MCF 10A (cell line): ENCODE results near the gene ZBTB32. TPM values are rescaled to one million over a fixed set of nuclear protein-coding genes. Genes with fewer than 3 reads are reported as not detected.

ENCODE experiments used
- BruUV-seq: library from RNA; stranded (reverse); fragments of 400-500 nt; replicated peaks from 2 replicates; lab custom pipeline; 2021; lab: Mats Ljungman, UMichigan
- CTCF ChIA-PET: fragments of 300-600 bp; sonication (Branson Sonifier 250); formaldehyde crosslinking; extraction: SDS; loops from one replicate; lab custom pipeline; 2021; ENCODE audit warnings: antibody characterized with exemption, inconsistent platforms; lab: Yijun Ruan, JAX
- POLR2A ChIA-PET: fragments of 300-600, 350-650 bp; sonication (Branson Sonifier 250); formaldehyde crosslinking; extraction: SDS; loops from one replicate; lab custom pipeline; 2020; ENCODE audit warnings: antibody characterized with exemption, inconsistent platforms; lab: Yijun Ruan, JAX
- DNase-seq: peaks from one replicate; pipeline ENCODE4 v3.0.0-alpha.2; 2018; ENCODE audit not compliant: unreplicated experiment
- H3K27ac Mint-ChIP-seq: one replicate; pipeline ENCODE4 v1.8.0; 2022; ENCODE audit warnings: mild to moderate bottlenecking, low read depth, mixed read lengths; ENCODE audit not compliant: unreplicated experiment
- H3K27me3 Mint-ChIP-seq: one replicate; pipeline ENCODE4 v1.8.0; 2022; ENCODE audit warnings: mixed read lengths; ENCODE audit not compliant: insufficient read depth, unreplicated experiment
- H3K36me3 Mint-ChIP-seq: one replicate; pipeline ENCODE4 v1.8.0; 2022; ENCODE audit warnings: mild to moderate bottlenecking, moderate library complexity, mixed read lengths; ENCODE audit not compliant: insufficient read depth, unreplicated experiment
- H3K4me1 Mint-ChIP-seq: one replicate; pipeline ENCODE4 v1.8.0; 2022; ENCODE audit warnings: mixed read lengths; ENCODE audit not compliant: insufficient read depth, unreplicated experiment
- H3K4me3 Mint-ChIP-seq: one replicate; pipeline ENCODE4 v1.8.0; 2022; ENCODE audit warnings: mild to moderate bottlenecking, moderate library complexity, mixed read lengths; ENCODE audit not compliant: unreplicated experiment
- H3K9me3 Mint-ChIP-seq: one replicate; pipeline ENCODE4 v1.8.0; 2022; ENCODE audit warnings: mixed read lengths; ENCODE audit not compliant: unreplicated experiment
- intact Hi-C: fragments of 100-400 bp; cut with micrococcal nuclease; formaldehyde crosslinking; loops from 2 replicates; pipeline ENCODE4 v1.14.1; 2022
- total RNA-seq: library from RNA; stranded (reverse); gene quantifications from 2 replicates; pipeline ENCODE4 v1.2.3, GENCODE V29; 2022
- TF ChIP-seq, protein P1 (sequence below): fragments of 200-600 bp; IDR thresholded peaks from one replicate; pipeline ENCODE4 v1.8.0; 2022; ENCODE audit warnings: antibody characterized with exemption, mild to moderate bottlenecking; ENCODE audit not compliant: unreplicated experiment

The ZBTB32 gene
- total RNA-seq, 1 experiment from 2014 or later: not detected

DNA sequence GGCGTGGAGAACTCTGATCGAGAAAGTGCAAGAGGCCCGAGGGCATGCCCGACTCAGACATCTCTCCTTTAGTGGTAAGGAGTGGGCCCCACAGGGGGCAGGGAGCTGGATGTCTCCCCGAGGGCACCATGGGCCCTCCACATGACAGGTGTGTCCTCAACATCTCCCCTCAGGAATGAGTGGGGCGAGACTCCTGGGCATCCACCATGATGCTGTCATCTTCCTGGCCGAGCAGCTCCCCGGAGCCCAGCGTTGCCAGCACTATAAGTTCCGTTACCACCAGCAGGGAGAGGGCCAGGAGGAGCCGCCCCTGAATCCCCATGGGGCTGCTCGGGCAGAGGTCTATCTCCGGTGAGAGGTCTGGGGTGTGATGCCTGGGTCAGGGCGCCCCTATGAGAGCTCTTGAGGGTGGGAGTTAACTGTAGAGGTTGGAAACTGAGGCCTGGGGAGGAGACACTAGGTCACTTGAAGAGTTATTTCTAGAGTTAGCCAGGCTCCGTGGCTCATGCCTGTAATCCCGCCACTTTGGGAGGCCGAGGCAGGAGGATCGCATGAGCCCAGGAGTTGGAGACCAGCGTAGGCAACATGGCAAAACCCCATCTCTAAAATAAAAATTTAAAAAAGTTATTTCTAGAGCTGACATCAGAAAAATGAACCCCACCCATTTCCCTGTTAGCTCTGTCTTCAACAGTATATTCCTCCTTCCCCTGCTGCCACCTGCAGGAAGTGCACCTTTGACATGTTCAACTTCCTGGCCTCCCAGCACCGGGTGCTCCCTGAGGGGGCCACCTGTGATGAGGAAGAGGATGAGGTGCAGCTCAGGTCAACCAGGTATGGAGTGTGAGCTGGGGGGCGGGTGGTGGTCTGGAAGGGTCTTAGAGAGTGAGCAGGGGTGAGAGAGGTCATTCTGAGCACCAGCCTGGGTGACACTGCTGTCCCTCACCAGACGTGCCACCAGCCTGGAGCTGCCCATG lies 32.8 kb downstream of the ZBTB32 start:
- Mint-ChIP-seq H3K36me3 (peaks cover 31% of the 10 kb centered on the region), H3K9me3 (no peaks in the 10 kb centered on the region), H3K4me1 (peaks cover under 1% of the 10 kb centered on the region), H3K27ac (no peak overlapping the region), H3K4me3 (no peak overlapping the region), H3K27me3 (no peaks in the 10 kb centered on the region)
- no TSS peak for BruUV-seq
- no peak for DNase-seq
- intact Hi-C loops: no loop called here
- ChIA-PET CTCF (interaction anchor here (0.7 to 1.5 kb wide), 6 partner anchors 17 to 363 kb away, joined by 3 to 8 read pairs (median 4); no protein-coding TSS in a partner anchor), POLR2A (interaction anchor here (1.0 to 1.3 kb wide), 2 partner anchors 8 to 23 kb away, joined by 3 to 4 read pairs; partner anchors contain the start of genes PSENEN and U2AF1L4)
- TF ChIP-seq, protein P1, sequence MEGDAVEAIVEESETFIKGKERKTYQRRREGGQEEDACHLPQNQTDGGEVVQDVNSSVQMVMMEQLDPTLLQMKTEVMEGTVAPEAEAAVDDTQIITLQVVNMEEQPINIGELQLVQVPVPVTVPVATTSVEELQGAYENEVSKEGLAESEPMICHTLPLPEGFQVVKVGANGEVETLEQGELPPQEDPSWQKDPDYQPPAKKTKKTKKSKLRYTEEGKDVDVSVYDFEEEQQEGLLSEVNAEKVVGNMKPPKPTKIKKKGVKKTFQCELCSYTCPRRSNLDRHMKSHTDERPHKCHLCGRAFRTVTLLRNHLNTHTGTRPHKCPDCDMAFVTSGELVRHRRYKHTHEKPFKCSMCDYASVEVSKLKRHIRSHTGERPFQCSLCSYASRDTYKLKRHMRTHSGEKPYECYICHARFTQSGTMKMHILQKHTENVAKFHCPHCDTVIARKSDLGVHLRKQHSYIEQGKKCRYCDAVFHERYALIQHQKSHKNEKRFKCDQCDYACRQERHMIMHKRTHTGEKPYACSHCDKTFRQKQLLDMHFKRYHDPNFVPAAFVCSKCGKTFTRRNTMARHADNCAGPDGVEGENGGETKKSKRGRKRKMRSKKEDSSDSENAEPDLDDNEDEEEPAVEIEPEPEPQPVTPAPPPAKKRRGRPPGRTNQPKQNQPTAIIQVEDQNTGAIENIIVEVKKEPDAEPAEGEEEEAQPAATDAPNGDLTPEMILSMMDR: no peak

DNA sequence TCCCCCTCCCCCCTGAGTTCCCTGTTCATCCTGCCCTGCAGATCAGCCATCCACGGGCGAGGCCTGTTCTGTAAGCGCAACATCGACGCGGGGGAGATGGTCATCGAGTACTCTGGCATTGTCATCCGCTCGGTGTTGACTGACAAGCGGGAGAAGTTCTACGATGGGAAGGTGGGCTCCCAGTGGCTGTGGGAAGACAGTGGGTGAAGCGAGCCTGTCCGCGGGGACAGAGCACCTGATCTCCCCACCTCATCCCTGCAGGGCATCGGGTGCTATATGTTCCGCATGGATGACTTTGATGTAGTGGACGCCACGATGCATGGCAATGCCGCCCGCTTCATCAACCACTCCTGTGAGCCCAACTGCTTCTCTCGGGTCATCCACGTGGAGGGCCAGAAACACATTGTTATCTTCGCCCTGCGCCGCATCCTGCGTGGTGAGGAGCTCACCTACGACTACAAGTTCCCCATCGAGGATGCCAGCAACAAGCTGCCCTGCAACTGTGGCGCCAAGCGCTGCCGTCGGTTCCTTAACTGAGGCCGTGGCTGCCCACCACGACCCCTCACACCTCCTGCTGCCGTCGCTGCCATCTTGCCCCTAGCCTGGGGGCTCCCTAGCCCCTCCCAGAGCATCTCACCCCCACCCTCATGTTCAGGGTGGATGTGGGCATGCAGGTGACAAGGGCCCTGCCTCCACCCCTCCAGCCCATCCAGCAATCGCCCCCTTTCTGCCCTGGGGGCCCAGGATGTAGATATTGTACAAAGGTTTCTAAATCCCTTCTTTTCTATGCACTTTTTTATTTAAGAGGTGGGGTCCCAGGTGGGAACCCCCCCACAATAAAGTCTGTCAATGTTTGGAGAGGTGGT lies 33.9 kb downstream of the ZBTB32 start:
- POLR2A ChIA-PET: interaction anchor here (1.3 kb wide), 1 partner anchor 22 kb away, joined by 4 read pairs; no protein-coding TSS in a partner anchor
- Mint-ChIP-seq H3K4me3 (no peak overlapping the region), H3K4me1 (peaks cover 5% of the 10 kb centered on the region), H3K27ac (no peak overlapping the region), H3K27me3 (no peaks in the 10 kb centered on the region), H3K36me3 (peaks cover 37% of the 10 kb centered on the region), H3K9me3 (no peaks in the 10 kb centered on the region)
- CTCF ChIA-PET: interaction anchor here (1.0 to 1.5 kb wide), 3 partner anchors 18 to 190 kb away, joined by 4 to 8 read pairs (median 8); no protein-coding TSS in a partner anchor
- DNase-seq: no peak
- intact Hi-C loops: no loop called here
- TF ChIP-seq, protein P1: no peak
- TSS peak; percentile 62 for BruUV-seq

DNA sequence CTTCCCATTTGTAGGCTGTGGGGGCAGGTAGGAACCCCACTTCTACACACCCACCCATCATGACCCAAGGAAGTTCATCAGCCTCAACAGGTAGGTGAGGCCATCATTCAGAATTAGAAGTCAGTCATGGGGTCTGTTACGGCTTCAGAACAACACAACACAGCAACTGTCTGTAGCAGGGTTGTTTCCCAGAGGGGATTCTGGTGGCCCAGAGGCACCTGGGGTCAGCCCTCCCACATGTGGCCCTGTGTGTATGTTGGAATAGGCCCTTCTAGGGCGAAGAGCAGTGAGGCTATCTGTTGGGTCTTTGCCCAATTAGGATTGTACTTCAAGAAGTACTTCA lies 34.5 kb downstream of the ZBTB32 start:
- H3K9me3 Mint-ChIP-seq: no peaks in the 10 kb centered on the region
- no peak for DNase-seq
- BruUV-seq: no TSS peak
- H3K27me3 Mint-ChIP-seq: no peaks in the 10 kb centered on the region
- H3K36me3 Mint-ChIP-seq: peaks cover 33% of the 10 kb centered on the region
- intact Hi-C loops: no loop called here
- H3K27ac Mint-ChIP-seq: no peak overlapping the region
- TF ChIP-seq, protein P1: no peak
- ChIA-PET POLR2A (no interaction called here), CTCF (interaction anchor here (0.6 kb wide), 1 partner anchor 47 kb away, joined by 4 read pairs; no protein-coding TSS in a partner anchor)
- H3K4me1 Mint-ChIP-seq: peaks cover 5% of the 10 kb centered on the region
- peak overlapping the region; percentile 12 for H3K4me3 Mint-ChIP-seq
